Epithelial cell of umbilical artery (primary cell): Measurements from ENCODE around the gene GRAMD2A. TPM values are rescaled to one million over a fixed set of nuclear protein-coding genes. Genes with fewer than 3 reads are reported as not detected.

ENCODE experiments used
- total RNA-seq: library from RNA; depleted of rRNA; stranded (reverse); fragments of >200 nt; gene quantifications from 2 replicates; pipeline ENCODE4 v1.2.3, GENCODE V29; 2014

The GRAMD2A gene
- 0.30 and 0.32 TPM in 2 replicates for total RNA-seq

GRCh38 chr15:72197460-72198355 is at the start of gene GRAMD2A:
GRAMD2A (minus strand) TSS chr15:72197787.

GRCh38 chr15:72231066-72231832 is 33.7 kb upstream of the GRAMD2A start, which contains the start of gene PKM:
PKM (minus strand) TSS chr15:72231190; CDS start chr15:72219097, 12,093 bp downstream.

GRCh38 chr15:72118017-72118978 is 79.3 kb downstream of the GRAMD2A start, which contains the start of the genes MYO9A and SENP8:
MYO9A (minus strand) TSS chr15:72118150; CDS start chr15:72046563, 71,587 bp downstream.
SENP8 (plus strand) TSS chr15:72118403; CDS start chr15:72139624, 21,221 bp downstream.

Other genes starting within 250 kb of the GRAMD2A start
- 17.9 and 24.2 TPM in 2 replicates for gene MYO9A, start 79.6 kb downstream of the GRAMD2A start, total RNA-seq
- 0.97 and 2.0 TPM in 2 replicates for gene SENP8, start 79.4 kb downstream of the GRAMD2A start, total RNA-seq
- 1,120 and 1,412 TPM in 2 replicates for gene PKM, start 33.4 kb upstream of the GRAMD2A start, total RNA-seq
- gene PARP6, start 74.8 kb upstream of the GRAMD2A start, total RNA-seq: 7.1 and 9.1 TPM in 2 replicates
- gene CELF6, start 122.4 kb upstream of the GRAMD2A start, total RNA-seq: not detected in 2 replicates
- gene HEXA, start 178.2 kb upstream of the GRAMD2A start, total RNA-seq: 35.1 and 42.6 TPM in 2 replicates
- gene TMEM202, start 200.5 kb upstream of the GRAMD2A start, total RNA-seq: not detected in 2 replicates